LHCN-M2 (cell line): Measurements from ENCODE around the gene HS6ST3. TPM values are rescaled to one million over a fixed set of nuclear protein-coding genes. Genes with fewer than 3 reads are reported as not detected.
"Not testable (repeated sequence)": the region's sequence is repeated elsewhere in the genome, so short reads cannot be mapped to it uniquely, and the experiment has no call there.

ENCODE experiments used
- DNase-seq: peaks from one replicate; pipeline ENCODE4 v3.0.0-alpha.2; 2012; ENCODE audit warnings: low read depth
- total RNA-seq: library from RNA; depleted of rRNA; stranded (reverse); fragments of >200 nt; gene quantifications from 2 replicates; pipeline ENCODE4 v1.2.3, GENCODE V29; 2014

HS6ST3 gene
- total RNA-seq, 1 experiment from 2014 or later, result not detected

- peak; percentile 31 for DNase-seq
These were observed 620.4 kb downstream of the HS6ST3 start for GRCh38 chr13:96710166-96710862.

- no peak for DNase-seq
These were observed 630.5 kb downstream of the HS6ST3 start for GRCh38 chr13:96720446-96720845.

GRCh38 chr13:96726651-96727050, 636.7 kb downstream of the HS6ST3 start:
- DNase-seq, result no peak

GRCh38 chr13:96728463-96728862, 638.6 kb downstream of the HS6ST3 start:
- no peak for DNase-seq

GRCh38 chr13:96730676-96731075, 640.8 kb downstream of the HS6ST3 start:
- DNase-seq, result no peak

- no peak for DNase-seq
These were observed 644.6 kb downstream of the HS6ST3 start for GRCh38 chr13:96734499-96734898.

- DNase-seq, result peak; percentile 26
These were observed 651.9 kb downstream of the HS6ST3 start for GRCh38 chr13:96741779-96742178.

- peak; percentile 9 for DNase-seq
These were observed 653.6 kb downstream of the HS6ST3 start for GRCh38 chr13:96743296-96744089.

- DNase-seq, result peak; percentile 37
These were observed 654.7 kb downstream of the HS6ST3 start for GRCh38 chr13:96744367-96745331.

GRCh38 chr13:96746886-96747285, 657.0 kb downstream of the HS6ST3 start:
- DNase-seq, result no peak

GRCh38 chr13:96749825-96750224, 659.9 kb downstream of the HS6ST3 start:
- DNase-seq, result no peak

GRCh38 chr13:96751089-96751488, 661.2 kb downstream of the HS6ST3 start:
- DNase-seq, result no peak

- DNase-seq, result no peak
These were observed 673.0 kb downstream of the HS6ST3 start for GRCh38 chr13:96762876-96763275.

- no peak for DNase-seq
These were observed 676.4 kb downstream of the HS6ST3 start for GRCh38 chr13:96766306-96766705.

- DNase-seq, result no peak
These were observed 678.6 kb downstream of the HS6ST3 start for GRCh38 chr13:96768524-96768923.

- DNase-seq, result no peak
These were observed 680.0 kb downstream of the HS6ST3 start for GRCh38 chr13:96769874-96770273.

GRCh38 chr13:96771486-96772367, 681.8 kb downstream of the HS6ST3 start:
- no peak for DNase-seq

- no peak for DNase-seq
These were observed 682.5 kb downstream of the HS6ST3 start for GRCh38 chr13:96772426-96772825.

- DNase-seq, result not testable (repeated sequence)
These were observed 688.4 kb downstream of the HS6ST3 start for GRCh38 chr13:96778302-96778701.

GRCh38 chr13:96779691-96780090, 689.8 kb downstream of the HS6ST3 start:
- DNase-seq, result peak; percentile 41

- no peak for DNase-seq
These were observed 690.2 kb downstream of the HS6ST3 start for GRCh38 chr13:96780105-96780504.
